B cell (primary cell): ENCODE results near the gene ECHDC1. TPM values are rescaled to one million over a fixed set of nuclear protein-coding genes. Genes with fewer than 3 reads are reported as not detected.

Experiments
- ATAC-seq: fragments of 200-7000 bp; cut with Tn5 transposase; one replicate; pipeline ENCODE4 v1.10.0; 2021; ENCODE audit warnings: low read depth, mild to moderate bottlenecking, moderate number of reproducible peaks, moderate library complexity
- CTCF ChIA-PET: fragments of 350-600 bp; sonication (Branson Sonifier 250); formaldehyde crosslinking; loops from one replicate; lab custom pipeline; 2021; ENCODE audit warnings: antibody characterized with exemption, inconsistent platforms; lab: Charles Lee
- POLR2A ChIA-PET: fragments of 350-600 bp; sonication (Branson Sonifier 250); formaldehyde crosslinking; loops from one replicate; lab custom pipeline; 2021; ENCODE audit warnings: antibody characterized with exemption; lab: Charles Lee
- DNase-seq: peaks from one replicate; pipeline ENCODE4 v3.0.0; 2013
- H2AFZ ChIP-seq: 2 replicates; pipeline ENCODE4 v1.6.1; 2012; ENCODE audit warnings: mild to moderate bottlenecking, low read depth, low read length; ENCODE audit not compliant: insufficient read depth, poor library complexity, severe bottlenecking
- H3K27ac ChIP-seq, 2 donors: 1 replicate in 1 of 2; 2 replicates in 1 of 2; pipeline ENCODE4 v1.5.1; 2012 to 2013; ENCODE audit warnings: low read length in 2 of 2, mild to moderate bottlenecking in 2 of 2, moderate library complexity in 1 of 2
- H3K27me3 ChIP-seq, 4 experiments: fragments of 200-600 bp in 1 of 4; sonication (generic) in 1 of 4; replicated peaks in 1 of 4; 1 replicate in 2 of 4; 2 replicates in 2 of 4; pipeline versions ENCODE4 v1.6.1 to v1.7.0; 2013 to 2016; ENCODE audit warnings: low read length in 3 of 4, mild to moderate bottlenecking in 2 of 4, mixed read lengths in 1 of 4, moderate library complexity in 1 of 4; ENCODE audit not compliant: insufficient read depth in 4 of 4, control insufficient read depth in 3 of 4; ENCODE audit errors: control extremely low read depth in 1 of 4
- H3K36me3 ChIP-seq, 2 experiments: replicated peaks in 1 of 2; 1 replicate in 1 of 2; 2 replicates in 1 of 2; pipeline versions ENCODE4 v1.6.1 to v1.7.1; 2013; ENCODE audit warnings: low read length in 1 of 2; ENCODE audit not compliant: insufficient read depth in 2 of 2, control insufficient read depth in 1 of 2; ENCODE audit errors: control extremely low read depth in 1 of 2, extremely low read depth in 1 of 2
- H3K4me1 ChIP-seq, 2 donors: fragments of 200-600 bp in 1 of 2; sonication (generic) in 1 of 2; 1 replicate in 1 of 2; 2 replicates in 1 of 2; pipeline versions ENCODE4 v1.5.1 to v1.6.1; 2013 to 2017; ENCODE audit warnings: low read length in 2 of 2; ENCODE audit not compliant: control insufficient read depth in 2 of 2, insufficient read depth in 2 of 2
- H3K4me2 ChIP-seq: replicated peaks from 2 replicates; pipeline ENCODE3; 2012; ENCODE audit warnings: mild to moderate bottlenecking, low read depth, low read length; ENCODE audit not compliant: poor library complexity, severe bottlenecking
- H3K4me3 ChIP-seq, 5 experiments: fragments of 200-600 bp in 1 of 5; sonication (generic) in 1 of 5; 1 replicate in 3 of 5; 2 replicates in 2 of 5; pipeline versions ENCODE4 v1.5.1 to v1.7.0; 2011 to 2016; ENCODE audit warnings: low read length in 4 of 5, mild to moderate bottlenecking in 4 of 5, low read depth in 2 of 5, control low read depth in 1 of 5, moderate library complexity in 1 of 5; ENCODE audit not compliant: insufficient read depth in 1 of 5; ENCODE audit errors: control extremely low read depth in 1 of 5, extremely low read depth in 1 of 5
- H3K79me2 ChIP-seq: fragments of 200-600 bp; sonication (generic); one replicate; pipeline ENCODE4 v1.6.0; 2016; ENCODE audit warnings: low read length; ENCODE audit not compliant: control insufficient read depth, insufficient read depth
- H3K9ac ChIP-seq: fragments of 200-600 bp; sonication (generic); 2 replicates; pipeline ENCODE4 v1.6.1; 2017; ENCODE audit warnings: mild to moderate bottlenecking, low read length, moderate library complexity
- H3K9me3 ChIP-seq, 3 donors: one replicate each; pipeline versions ENCODE4 v1.6.1 to v1.7.1; 2013; ENCODE audit warnings: low read length in 2 of 3; ENCODE audit not compliant: control insufficient read depth in 2 of 3, insufficient read depth in 1 of 3; ENCODE audit errors: control extremely low read depth in 1 of 3
- H4K20me1 ChIP-seq: 2 replicates; pipeline ENCODE4 v1.6.0; 2012; ENCODE audit warnings: mild to moderate bottlenecking, low read length; ENCODE audit not compliant: insufficient read depth, control insufficient read depth, poor library complexity, severe bottlenecking
- H3K27ac Mint-ChIP-seq: one replicate; pipeline ENCODE4 v1.8.0; 2021; ENCODE audit warnings: mixed read lengths
- H3K27me3 Mint-ChIP-seq: one replicate; pipeline ENCODE4 v1.8.0; 2021; ENCODE audit warnings: mixed read lengths
- H3K4me1 Mint-ChIP-seq: one replicate; pipeline ENCODE4 v1.8.0; 2021; ENCODE audit warnings: mixed read lengths
- H3K4me3 Mint-ChIP-seq: one replicate; pipeline ENCODE4 v1.8.0; 2021; ENCODE audit warnings: mixed read lengths
- H3K9me3 Mint-ChIP-seq: one replicate; pipeline ENCODE4 v1.8.0; 2022; ENCODE audit warnings: mixed read lengths; ENCODE audit not compliant: insufficient read depth
- CTCF ChIP-seq: fragments of 200-600 bp; IDR thresholded peaks from one replicate; pipeline ENCODE4 v1.8.0; 2022; ENCODE audit warnings: antibody characterized with exemption, mild to moderate bottlenecking
- EZH2 ChIP-seq: IDR thresholded peaks from 2 replicates; pipeline ENCODE4 v1.6.1; 2012; ENCODE audit warnings: borderline replicate concordance, low read depth, mild to moderate bottlenecking, moderate library complexity, low read length; ENCODE audit not compliant: insufficient read depth, poor library complexity, severe bottlenecking
- WGBS: methylation state at CpG from one replicate; pipeline ENCODE4 v1.1.5; 2013; ENCODE audit warnings: missing lambda C conversion rate; ENCODE audit not compliant: insufficient coverage; 5-methylcytosine and 5-hydroxymethylcytosine counted together
- intact Hi-C: fragments of 100-400 bp; cut with micrococcal nuclease; formaldehyde crosslinking; loops from one replicate; pipeline ENCODE4 v1.10.0; 2022
- polyA plus RNA-seq: library from polyadenylated mRNA; depleted of rRNA; stranded (reverse); fragments of >200 nt; gene quantifications from 2 replicates; pipeline ENCODE4 v1.2.3, GENCODE V29; 2012
- total RNA-seq, 2 donors: library from RNA; stranded (reverse); fragments of 120-200 nt in 1 of 2; gene quantifications; 1 replicate in 1 of 2; 2 replicates in 1 of 2; pipeline versions ENCODE4 v1.2.3 to v1.2.4, GENCODE V29; 2013 to 2022

Gene ECHDC1
- total and polyA plus RNA-seq, 2 donors (not counting 1 experiment from before 2014, with no cell fraction given): 26.9 to 60.0 TPM

GRCh38 chr6:127301199-127301700 is 42.2 kb downstream of the ECHDC1 start:
- Mint-ChIP-seq H3K27ac (no peak overlapping the region), H3K9me3 (no peaks in the 10 kb centered on the region), H3K27me3 (no peaks in the 10 kb centered on the region), H3K4me1 (peaks cover 26% of the 10 kb centered on the region), H3K4me3 (no peak overlapping the region)
- no CpG with 5 or more reads among the region's 6 CpGs for WGBS
- H3K27ac ChIP-seq: peak overlapping the region in 1 of 2 donors; percentile 50
- H2AFZ ChIP-seq: no peak overlapping the region
- no peak overlapping the region for H3K9ac ChIP-seq
- H4K20me1 ChIP-seq: peaks cover 38% of the 10 kb centered on the region
- peaks cover 4 to 6% of the 10 kb centered on the region in 2 experiments for H3K36me3 ChIP-seq
- peaks cover 3 to 5% of the 10 kb centered on the region in 2 donors for H3K4me1 ChIP-seq
- POLR2A ChIA-PET: interaction anchor here (0.7 kb wide), 1 partner anchor 26 kb away, joined by 3 read pairs; no protein-coding TSS in a partner anchor
- CTCF ChIA-PET: interaction anchor here (1.4 to 6.7 kb wide), 7 partner anchors 9 to 238 kb away, joined by 4 to 73 read pairs (median 24); partner anchors contain the start of gene RNF146
- no peak overlapping the region for H3K4me3 ChIP-seq
- H3K79me2 ChIP-seq: peaks cover 41% of the 10 kb centered on the region
- DNase-seq (no peak), ATAC-seq (no peak)
- H3K27me3 ChIP-seq: no peaks in the 10 kb centered on the region
- intact Hi-C loops: loop anchor here (5.0 kb wide), 2 partner anchors 34 to 216 kb away; partner anchors contain the start of genes MTCL3 and RNF146
- no peak for TF ChIP-seq EZH2
- TF ChIP-seq CTCF: no peak
- H3K9me3 ChIP-seq: no peaks in the 10 kb centered on the region
- no peak overlapping the region for H3K4me2 ChIP-seq

GRCh38 chr6:127300411-127300810 is 43.0 kb downstream of the ECHDC1 start:
- peaks cover 30% of the 10 kb centered on the region for H4K20me1 ChIP-seq

More at GRCh38 chr6:127300411-127300810, 43.0 kb downstream of the ECHDC1 start:
- Histone ChIP-seq H3K27ac (no peak overlapping the region), H3K9me3 (no peaks in the 10 kb centered on the region), H2AFZ (no peak overlapping the region), H3K27me3 (no peaks in the 10 kb centered on the region), H3K36me3 (peaks cover 3 to 8% of the 10 kb centered on the region in 2 experiments), H3K9ac (no peak overlapping the region), H3K4me3 (no peak overlapping the region), H3K4me1 (peaks cover 3 to 5% of the 10 kb centered on the region in 2 donors), H3K4me2 (no peak overlapping the region), H3K79me2 (peaks cover 34% of the 10 kb centered on the region)
- DNase-seq (no peak), ATAC-seq (no peak)
- Mint-ChIP-seq H3K4me1 (peaks cover 22% of the 10 kb centered on the region), H3K27me3 (no peaks in the 10 kb centered on the region), H3K9me3 (no peaks in the 10 kb centered on the region), H3K4me3 (no peak overlapping the region), H3K27ac (no peak overlapping the region)
- CTCF ChIA-PET: interaction anchor here (1.4 to 6.7 kb wide), 6 partner anchors 8 to 239 kb away, joined by 5 to 73 read pairs (median 18); partner anchors contain the start of gene RNF146
- intact Hi-C loops: loop anchor here (5.0 kb wide), 2 partner anchors 33 to 217 kb away; partner anchors contain the start of genes MTCL3 and RNF146
- TF ChIP-seq CTCF: no peak
- TF ChIP-seq EZH2: no peak
- POLR2A ChIA-PET: interaction anchor here (0.6 kb wide), 1 partner anchor 52 kb away, joined by 4 read pairs; no protein-coding TSS in a partner anchor
